GM12891 (cell line): Measurements from ENCODE around the gene KCNT1.

ENCODE experiments used
- POLR2A ChIP-seq: IDR thresholded peaks from 2 replicates; pipeline ENCODE4 v1.6.1; 2011; ENCODE audit warnings: low read depth, low read length, control low read depth
- POLR2AphosphoS5 ChIP-seq: IDR thresholded peaks from 2 replicates; pipeline ENCODE4 v1.6.1; 2011; ENCODE audit warnings: low read depth, low read length, control low read depth
- POU2F2 ChIP-seq: IDR thresholded peaks from 2 replicates; pipeline ENCODE4 v1.6.1; 2011; ENCODE audit warnings: low read depth, mild to moderate bottlenecking, control low read depth, low read length, moderate library complexity
- SPI1 ChIP-seq: IDR thresholded peaks from 2 replicates; pipeline ENCODE4 v1.6.1; 2011; ENCODE audit warnings: low read depth, low read length, control low read depth
- TAF1 ChIP-seq: IDR thresholded peaks from 2 replicates; pipeline ENCODE4 v1.6.1; 2011; ENCODE audit warnings: low read depth, low read length, control low read depth

DNA sequence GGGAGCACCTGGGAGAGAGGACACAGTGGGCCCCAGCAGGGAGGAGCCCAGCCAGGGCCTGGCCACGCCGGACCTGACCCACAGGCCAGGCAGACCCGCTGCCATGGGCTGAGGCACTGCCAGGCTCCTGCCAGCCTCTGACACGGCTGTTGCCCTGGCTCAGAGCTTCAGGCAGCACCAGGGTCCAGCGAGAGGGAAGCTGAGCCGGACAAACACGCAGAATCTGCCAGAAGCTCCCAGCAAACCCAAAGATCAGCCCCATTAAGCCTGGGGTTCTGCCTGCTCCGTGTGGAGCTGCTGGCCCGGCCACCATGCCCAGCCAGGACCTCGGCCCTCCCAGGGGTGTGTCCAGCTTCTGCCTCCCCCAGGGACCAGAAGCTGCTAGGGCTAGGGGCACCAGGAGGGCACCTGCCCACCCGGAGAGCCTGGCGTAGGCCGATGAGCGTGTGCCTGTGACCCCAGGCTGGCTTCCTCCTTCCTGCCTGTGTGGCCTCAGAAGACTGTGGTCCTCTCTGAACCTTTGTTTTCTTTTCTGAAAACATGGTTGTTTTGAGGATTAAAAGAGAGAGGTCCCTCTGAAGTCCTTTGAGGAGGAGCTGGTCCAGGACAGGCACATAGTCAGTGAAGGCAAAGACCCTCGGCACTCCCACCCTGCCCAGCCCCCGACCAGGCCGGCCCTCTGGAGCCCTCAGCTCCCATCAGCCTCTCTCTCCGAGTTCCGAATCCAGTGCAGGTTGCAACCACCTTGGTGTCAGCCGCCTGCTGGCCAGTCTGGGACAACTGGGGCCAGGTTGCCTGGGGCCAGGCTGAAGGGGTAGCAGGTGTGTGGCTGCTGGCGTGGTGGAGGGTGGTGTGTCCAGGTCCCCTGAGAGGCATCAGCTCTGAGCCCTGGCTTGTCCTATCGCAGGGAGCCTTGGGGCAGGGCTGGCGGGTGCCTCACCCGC is 39.6 kb downstream of the KCNT1 start:
- TF ChIP-seq POLR2AphosphoS5, result no peak
- TF ChIP-seq POLR2A, result no peak
- no peak for TF ChIP-seq SPI1
- TF ChIP-seq TAF1, result no peak
- TF ChIP-seq POU2F2, result no peak
